Liver (tissue), 9 donors: ENCODE results near the gene SAT2. TPM values are rescaled to one million over a fixed set of nuclear protein-coding genes. Genes with fewer than 3 reads are reported as not detected.
"Not testable (repeated sequence)": the region's sequence is repeated elsewhere in the genome, so short reads cannot be mapped to it uniquely, and the experiment has no call there.

ENCODE experiments used
- DNase-seq: peaks from one replicate; pipeline ENCODE4 v3.0.0-alpha.2; 2017; ENCODE audit warnings: low spot score
- H3K27ac ChIP-seq, 2 donors: one replicate each; pipeline ENCODE4 v1.7.0; 2013; ENCODE audit warnings: inconsistent platforms in 2 of 2, low read length in 2 of 2, control low read depth in 1 of 2, low read depth in 1 of 2, mild to moderate bottlenecking in 1 of 2
- H3K27me3 ChIP-seq, 4 donors: one replicate each; pipeline versions ENCODE4 v1.6.1 to v1.7.0; 2013; ENCODE audit warnings: low read length in 3 of 4, inconsistent platforms in 1 of 4, mild to moderate bottlenecking in 1 of 4, moderate library complexity in 1 of 4; ENCODE audit not compliant: control insufficient read depth in 4 of 4, insufficient read depth in 4 of 4
- H3K36me3 ChIP-seq, 4 donors: one replicate each; pipeline versions ENCODE4 v1.6.1 to v1.7.0; 2013; ENCODE audit warnings: low read length in 3 of 4, mild to moderate bottlenecking in 3 of 4, low read depth in 1 of 4, moderate library complexity in 1 of 4; ENCODE audit not compliant: control insufficient read depth in 4 of 4, insufficient read depth in 3 of 4
- H3K4me1 ChIP-seq, 4 donors: one replicate each; pipeline versions ENCODE4 v1.6.1 to v1.7.0; 2013; ENCODE audit warnings: low read length in 3 of 4, mild to moderate bottlenecking in 3 of 4, moderate library complexity in 1 of 4; ENCODE audit not compliant: control insufficient read depth in 4 of 4, insufficient read depth in 4 of 4
- H3K4me3 ChIP-seq, 3 donors: one replicate each; pipeline versions ENCODE4 v1.6.1 to v1.7.0; 2013; ENCODE audit warnings: low read length in 3 of 3, control low read depth in 1 of 3, low read depth in 1 of 3, mild to moderate bottlenecking in 1 of 3
- H3K9ac ChIP-seq, 2 donors: one replicate each; pipeline ENCODE4 v1.7.0; 2013; ENCODE audit warnings: low read length in 2 of 2, mild to moderate bottlenecking in 2 of 2, moderate library complexity in 2 of 2, control low read depth in 1 of 2, low read depth in 1 of 2
- H3K9me3 ChIP-seq, 4 donors: one replicate each; pipeline versions ENCODE4 v1.6.1 to v1.7.0; 2013; ENCODE audit warnings: low read length in 3 of 4; ENCODE audit not compliant: control insufficient read depth in 4 of 4
- EGR1 ChIP-seq, 2 donors: IDR thresholded peaks; 2 replicates each; pipeline ENCODE4 v1.6.1; 2016 to 2018; ENCODE audit warnings: antibody characterized with exemption in 2 of 2, low read depth in 2 of 2
- FOXA2 ChIP-seq: IDR thresholded peaks from 2 replicates; pipeline ENCODE4 v1.6.1; 2016; ENCODE audit warnings: antibody characterized with exemption
- GABPA ChIP-seq, 2 donors: IDR thresholded peaks in 1 of 2; conservative IDR thresholded peaks in 1 of 2; 2 replicates each; pipeline ENCODE4 v1.6.1; 2016; ENCODE audit warnings: antibody characterized with exemption in 2 of 2, mild to moderate bottlenecking in 1 of 2, moderate library complexity in 1 of 2
- HNF4A ChIP-seq, 2 donors: conservative IDR thresholded peaks; 2 replicates each; pipeline ENCODE4 v1.6.1; 2016; ENCODE audit warnings: antibody characterized with exemption in 2 of 2, mild to moderate bottlenecking in 2 of 2
- HNF4G ChIP-seq: IDR thresholded peaks from 2 replicates; pipeline ENCODE4 v1.6.1; 2016; ENCODE audit warnings: antibody characterized with exemption
- JUND ChIP-seq, 2 donors: IDR thresholded peaks; 2 replicates each; pipeline ENCODE4 v1.6.1; 2016; ENCODE audit warnings: antibody characterized with exemption in 2 of 2
- RAD21 ChIP-seq, 2 donors: IDR thresholded peaks; 2 replicates each; pipeline ENCODE4 v1.6.1; 2016; ENCODE audit warnings: antibody characterized with exemption in 2 of 2, mild to moderate bottlenecking in 2 of 2
- RXRA ChIP-seq, 2 donors: IDR thresholded peaks; 2 replicates each; pipeline ENCODE4 v1.6.1; 2017 to 2018; ENCODE audit warnings: antibody characterized with exemption in 2 of 2, mild to moderate bottlenecking in 1 of 2
- SP1 ChIP-seq: IDR thresholded peaks from 2 replicates; pipeline ENCODE4 v1.6.1; 2018; ENCODE audit warnings: antibody characterized with exemption, mild to moderate bottlenecking
- TAF1 ChIP-seq: conservative IDR thresholded peaks from 2 replicates; pipeline ENCODE4 v1.6.1; 2016; ENCODE audit warnings: antibody characterized with exemption, mild to moderate bottlenecking
- YY1 ChIP-seq: IDR thresholded peaks from 2 replicates; pipeline ENCODE4 v1.6.1; 2016; ENCODE audit warnings: antibody characterized with exemption, mild to moderate bottlenecking
- WGBS: extraction: QIAGEN DNeasy Blood & Tissue Kit; methylation state at CpG from one replicate; pipeline ENCODE4 v1.1.7; 2013; 5-methylcytosine and 5-hydroxymethylcytosine counted together
- polyA plus RNA-seq, 2 donors: library from polyadenylated mRNA; stranded (reverse) in 1 of 2; unstranded in 1 of 2; fragments of 200-250 nt in 1 of 2; fragments of >200 nt in 1 of 2; fragmentation: Nextera tagmentation in 1 of 2; extraction: Ambion mirVana in 1 of 2; gene quantifications; one replicate each; pipeline versions ENCODE4 v1.2.1 to v1.2.3, GENCODE V29; 2013 to 2015
- total RNA-seq, 2 donors: library from RNA; depleted of rRNA; stranded (reverse); fragments of >200 nt; gene quantifications; one replicate each; pipeline ENCODE4 v1.2.3, GENCODE V29; 2014
- TF ChIP-seq, protein P1 (sequence below): IDR thresholded peaks from 2 replicates; pipeline ENCODE4 v1.6.1; 2016; ENCODE audit warnings: antibody characterized with exemption, mild to moderate bottlenecking
- TF ChIP-seq, protein P2 (sequence below): IDR thresholded peaks from 2 replicates; pipeline ENCODE4 v1.6.1; 2016; ENCODE audit warnings: antibody characterized with exemption
- donor health status: healthy.
- donor health status: healthy.
- donor health status: healthy.
- donor health status: healthy.
- donor health status: healthy.

SAT2 gene
- total and polyA plus RNA-seq, 4 donors = 25.9 to 181 (median 106) TPM

DNA sequence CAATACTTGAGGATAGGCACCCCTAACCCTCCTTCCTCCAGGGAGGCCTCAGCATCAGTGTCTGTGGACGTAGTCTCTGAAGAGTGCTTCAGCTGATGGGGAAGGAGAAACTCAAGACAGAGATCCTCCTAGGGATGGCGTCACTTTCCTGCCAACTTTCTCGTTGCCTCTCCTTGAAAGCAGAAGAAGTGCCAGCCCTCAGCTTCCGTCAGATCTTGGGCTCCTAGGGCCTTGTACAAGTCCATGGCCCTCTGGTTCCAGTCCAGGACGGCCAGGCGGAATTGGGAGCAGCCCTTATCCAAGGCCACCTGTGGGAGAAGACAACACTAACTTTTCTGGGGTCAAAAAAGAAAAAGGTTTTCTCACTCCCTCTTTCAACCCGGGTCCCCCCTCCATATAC, 1.3 kb downstream of the SAT2 start:
- peaks cover 10 to 52% (median 38%) of the 10 kb centered on the region in 4 donors for H3K4me1 ChIP-seq
- no peaks in the 10 kb centered on the region for H3K27me3 ChIP-seq
- peak overlapping the region; percentile 85 to 92 for H3K9ac ChIP-seq
- no peaks in the 10 kb centered on the region for H3K9me3 ChIP-seq
- H3K27ac ChIP-seq = peak overlapping the region; percentile 85 to 99
- H3K36me3 ChIP-seq = peaks cover 0 to 1% (median 0%) of the 10 kb centered on the region in 4 donors
- WGBS = 53% methylated on average over 7 of the region's 7 CpGs
- no peak for TF ChIP-seq YY1
- TF ChIP-seq TAF1 = no peak
- TF ChIP-seq RXRA (IDR thresholded peaks at IDR 0.05) = no peak
- TF ChIP-seq FOXA2 = no peak
- TF ChIP-seq, protein P1, sequence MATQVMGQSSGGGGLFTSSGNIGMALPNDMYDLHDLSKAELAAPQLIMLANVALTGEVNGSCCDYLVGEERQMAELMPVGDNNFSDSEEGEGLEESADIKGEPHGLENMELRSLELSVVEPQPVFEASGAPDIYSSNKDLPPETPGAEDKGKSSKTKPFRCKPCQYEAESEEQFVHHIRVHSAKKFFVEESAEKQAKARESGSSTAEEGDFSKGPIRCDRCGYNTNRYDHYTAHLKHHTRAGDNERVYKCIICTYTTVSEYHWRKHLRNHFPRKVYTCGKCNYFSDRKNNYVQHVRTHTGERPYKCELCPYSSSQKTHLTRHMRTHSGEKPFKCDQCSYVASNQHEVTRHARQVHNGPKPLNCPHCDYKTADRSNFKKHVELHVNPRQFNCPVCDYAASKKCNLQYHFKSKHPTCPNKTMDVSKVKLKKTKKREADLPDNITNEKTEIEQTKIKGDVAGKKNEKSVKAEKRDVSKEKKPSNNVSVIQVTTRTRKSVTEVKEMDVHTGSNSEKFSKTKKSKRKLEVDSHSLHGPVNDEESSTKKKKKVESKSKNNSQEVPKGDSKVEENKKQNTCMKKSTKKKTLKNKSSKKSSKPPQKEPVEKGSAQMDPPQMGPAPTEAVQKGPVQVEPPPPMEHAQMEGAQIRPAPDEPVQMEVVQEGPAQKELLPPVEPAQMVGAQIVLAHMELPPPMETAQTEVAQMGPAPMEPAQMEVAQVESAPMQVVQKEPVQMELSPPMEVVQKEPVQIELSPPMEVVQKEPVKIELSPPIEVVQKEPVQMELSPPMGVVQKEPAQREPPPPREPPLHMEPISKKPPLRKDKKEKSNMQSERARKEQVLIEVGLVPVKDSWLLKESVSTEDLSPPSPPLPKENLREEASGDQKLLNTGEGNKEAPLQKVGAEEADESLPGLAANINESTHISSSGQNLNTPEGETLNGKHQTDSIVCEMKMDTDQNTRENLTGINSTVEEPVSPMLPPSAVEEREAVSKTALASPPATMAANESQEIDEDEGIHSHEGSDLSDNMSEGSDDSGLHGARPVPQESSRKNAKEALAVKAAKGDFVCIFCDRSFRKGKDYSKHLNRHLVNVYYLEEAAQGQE = no peak
- no peak for TF ChIP-seq SP1
- TF ChIP-seq HNF4A (conservative IDR thresholded peaks at IDR 0.05) = no peak
- no peak for TF ChIP-seq JUND (IDR thresholded peaks at IDR 0.05)
- TF ChIP-seq GABPA (IDR thresholded peaks at IDR 0.05 in 1 of 2, conservative IDR thresholded peaks at IDR 0.05 in 1 of 2) = no peak
- TF ChIP-seq EGR1 (IDR thresholded peaks at IDR 0.05; ENCODE audit: low read depth in 2 of 2) = no peak
- TF ChIP-seq HNF4G = no peak
- TF ChIP-seq RAD21 (IDR thresholded peaks at IDR 0.05) = no peak
- TF ChIP-seq, protein P2, sequence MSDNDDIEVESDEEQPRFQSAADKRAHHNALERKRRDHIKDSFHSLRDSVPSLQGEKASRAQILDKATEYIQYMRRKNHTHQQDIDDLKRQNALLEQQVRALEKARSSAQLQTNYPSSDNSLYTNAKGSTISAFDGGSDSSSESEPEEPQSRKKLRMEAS = no peak
- H3K4me3 ChIP-seq = peak overlapping the region; percentile 88 to 93 (median 92)
- no peak for DNase-seq

- H3K9me3 ChIP-seq, H3K27me3 ChIP-seq, DNase-seq, H3K36me3 ChIP-seq, H3K9ac ChIP-seq: not testable (repeated sequence)
- peak; percentile 17 for TF ChIP-seq YY1
- peak; percentile 74 for TF ChIP-seq SP1
- peak; percentile 90 to 97 for TF ChIP-seq HNF4A (conservative IDR thresholded peaks at IDR 0.05)
- TF ChIP-seq HNF4G = peak; percentile 81
- peak; percentile 76 to 78 for TF ChIP-seq RXRA (IDR thresholded peaks at IDR 0.05)
- H3K27ac ChIP-seq = peak overlapping the region; percentile 7 to 85
- H3K4me3 ChIP-seq = peak overlapping the region in 1 of 3 donors; percentile 92
- WGBS = 55% methylated on average over 16 of the region's 16 CpGs
- peaks cover 7 to 47% (median 33%) of the 10 kb centered on the region in 4 donors for H3K4me1 ChIP-seq
These were observed 1.9 kb downstream of the SAT2 start for GRCh38 chr17:7625749-7626148.

DNA sequence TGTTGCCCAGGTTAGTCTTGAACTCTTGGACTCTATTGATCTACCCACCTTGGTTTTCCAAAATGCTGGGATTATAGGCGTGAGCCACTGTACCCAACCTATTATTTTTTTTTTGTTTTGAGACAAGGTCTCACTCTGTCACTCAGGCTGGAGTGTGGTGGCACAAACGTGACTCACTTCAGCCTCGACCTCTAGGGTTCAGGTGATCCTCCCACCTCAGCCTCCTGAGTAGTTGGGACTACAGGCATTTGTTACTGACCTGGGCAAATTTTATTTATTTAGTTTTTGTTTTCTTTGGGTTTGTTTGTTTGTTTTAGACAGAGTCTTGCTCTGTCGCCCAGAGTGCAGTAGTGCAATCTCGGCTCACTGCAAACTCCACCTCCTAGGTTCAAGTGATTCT, 4.0 kb downstream of the SAT2 start:
- Histone ChIP-seq H3K27ac (peak overlapping the region; percentile 25 to 60), H3K27me3 (no peaks in the 10 kb centered on the region), H3K9ac (no peak overlapping the region), H3K4me1 (peaks cover 2 to 33% (median 24%) of the 10 kb centered on the region in 4 donors), H3K36me3 (peaks cover 0 to 1% (median 0%) of the 10 kb centered on the region in 4 donors), H3K9me3 (no peaks in the 10 kb centered on the region), H3K4me3 (no peak overlapping the region)
- DNase-seq = no peak
- TF ChIP-seq YY1 (no peak), RXRA (IDR thresholded peaks at IDR 0.05) (peak; percentile 27 to 43), HNF4A (conservative IDR thresholded peaks at IDR 0.05) (peak; percentile 49 to 83), HNF4G (peak; percentile 37), SP1 (peak; percentile 14), JUND (IDR thresholded peaks at IDR 0.05) (no peak)
- WGBS = 37% methylated on average over 5 of the region's 5 CpGs
